Upper lobe of right lung (tissue), 1 donor: ENCODE data around the gene SCUBE1. TPM values are rescaled to one million over a fixed set of nuclear protein-coding genes. Genes with fewer than 3 reads are reported as not detected.
A peak's percentile ranks its signal among the peaks of the same experiment; 100 is the strongest.

Source experiments
- ATAC-seq: fragments of 200-7000 bp; cut with Tn5 transposase; one replicate; pipeline ENCODE4 v1.9.1; 2020; ENCODE audit warnings: mild to moderate bottlenecking, moderate library complexity
- DNase-seq: peaks from one replicate; pipeline ENCODE4 v3.0.0-alpha.2; 2020
- H3K27ac ChIP-seq: fragments of 200-600 bp; one replicate; pipeline ENCODE4 v1.8.0; 2022
- H3K27me3 ChIP-seq: fragments of 200-600 bp; one replicate; pipeline ENCODE4 v1.8.0; 2022; ENCODE audit warnings: mild to moderate bottlenecking
- H3K36me3 ChIP-seq: fragments of 200-600 bp; one replicate; pipeline ENCODE4 v1.8.0; 2022
- H3K4me1 ChIP-seq: fragments of 200-600 bp; one replicate; pipeline ENCODE4 v1.8.0; 2022
- H3K4me3 ChIP-seq: fragments of 200-600 bp; one replicate; pipeline ENCODE4 v1.8.0; 2022; ENCODE audit warnings: mild to moderate bottlenecking
- H3K9me3 ChIP-seq: fragments of 200-600 bp; one replicate; pipeline ENCODE4 v1.8.0; 2022
- intact Hi-C: fragments of 100-400 bp; cut with DNase I; formaldehyde crosslinking; loops from one replicate; pipeline ENCODE4 v1.11.0; 2022
- total RNA-seq: library from RNA; stranded (reverse); fragmentation: NEBNext Ultra II Directional; extraction: Animal tissue kit (Norgen Biotek cat#: 25700); gene quantifications from one replicate; pipeline ENCODE4 v1.2.1, GENCODE V29; 2021
- TF ChIP-seq, protein P1 (sequence below): fragments of 200-600 bp; IDR thresholded peaks from one replicate; pipeline ENCODE4 v1.8.0; 2022; ENCODE audit warnings: antibody characterized with exemption
- donor health status: DM: no; HTN: yes; CAD: no; lungs with severe emphysema.

SCUBE1 gene
- total RNA-seq, 1 donor from 2014 or later: 36.0 TPM

GRCh38 chr22:43183496-43184277 is 159.5 kb downstream of the SCUBE1 start:
- peaks cover 9% of the 10 kb centered on the region for H3K36me3 ChIP-seq
- H3K4me3 ChIP-seq: no peak overlapping the region
- TF ChIP-seq, protein P1, sequence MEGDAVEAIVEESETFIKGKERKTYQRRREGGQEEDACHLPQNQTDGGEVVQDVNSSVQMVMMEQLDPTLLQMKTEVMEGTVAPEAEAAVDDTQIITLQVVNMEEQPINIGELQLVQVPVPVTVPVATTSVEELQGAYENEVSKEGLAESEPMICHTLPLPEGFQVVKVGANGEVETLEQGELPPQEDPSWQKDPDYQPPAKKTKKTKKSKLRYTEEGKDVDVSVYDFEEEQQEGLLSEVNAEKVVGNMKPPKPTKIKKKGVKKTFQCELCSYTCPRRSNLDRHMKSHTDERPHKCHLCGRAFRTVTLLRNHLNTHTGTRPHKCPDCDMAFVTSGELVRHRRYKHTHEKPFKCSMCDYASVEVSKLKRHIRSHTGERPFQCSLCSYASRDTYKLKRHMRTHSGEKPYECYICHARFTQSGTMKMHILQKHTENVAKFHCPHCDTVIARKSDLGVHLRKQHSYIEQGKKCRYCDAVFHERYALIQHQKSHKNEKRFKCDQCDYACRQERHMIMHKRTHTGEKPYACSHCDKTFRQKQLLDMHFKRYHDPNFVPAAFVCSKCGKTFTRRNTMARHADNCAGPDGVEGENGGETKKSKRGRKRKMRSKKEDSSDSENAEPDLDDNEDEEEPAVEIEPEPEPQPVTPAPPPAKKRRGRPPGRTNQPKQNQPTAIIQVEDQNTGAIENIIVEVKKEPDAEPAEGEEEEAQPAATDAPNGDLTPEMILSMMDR: no peak
- intact Hi-C loops: no loop called here
- DNase-seq: peak; percentile 63
- no peaks in the 10 kb centered on the region for H3K9me3 ChIP-seq
- no peak for ATAC-seq
- H3K27ac ChIP-seq: no peak overlapping the region
- no peaks in the 10 kb centered on the region for H3K27me3 ChIP-seq
- H3K4me1 ChIP-seq: peaks cover 16% of the 10 kb centered on the region

GRCh38 chr22:43182726-43183125 is 160.4 kb downstream of the SCUBE1 start:
- Histone ChIP-seq H3K4me3 (no peak overlapping the region), H3K9me3 (no peaks in the 10 kb centered on the region), H3K27ac (no peak overlapping the region), H3K27me3 (no peaks in the 10 kb centered on the region), H3K36me3 (peaks cover 9% of the 10 kb centered on the region), H3K4me1 (peaks cover 11% of the 10 kb centered on the region)
- no peak for ATAC-seq
- TF ChIP-seq, protein P1: no peak
- intact Hi-C loops: no loop called here
- DNase-seq: peak; percentile 63

- Histone ChIP-seq H3K27me3 (no peaks in the 10 kb centered on the region), H3K4me3 (no peak overlapping the region), H3K27ac (no peak overlapping the region), H3K36me3 (peaks cover 9% of the 10 kb centered on the region), H3K9me3 (no peaks in the 10 kb centered on the region), H3K4me1 (peaks cover 11% of the 10 kb centered on the region)
- no peak for ATAC-seq
- DNase-seq: no peak
- TF ChIP-seq, protein P1: no peak
- intact Hi-C loops: no loop called here
These were observed 161.1 kb downstream of the SCUBE1 start for GRCh38 chr22:43182118-43182517.

- intact Hi-C loops: no loop called here
- TF ChIP-seq, protein P1: no peak
- H3K27ac ChIP-seq: no peak overlapping the region
- DNase-seq (no peak), ATAC-seq (no peak)
- H3K36me3 ChIP-seq: peaks cover 9% of the 10 kb centered on the region
- no peaks in the 10 kb centered on the region for H3K27me3 ChIP-seq
- no peaks in the 10 kb centered on the region for H3K9me3 ChIP-seq
- peaks cover 11% of the 10 kb centered on the region for H3K4me1 ChIP-seq
- no peak overlapping the region for H3K4me3 ChIP-seq
These were observed 161.7 kb downstream of the SCUBE1 start for GRCh38 chr22:43181321-43182076.

- peaks cover 16% of the 10 kb centered on the region for H3K36me3 ChIP-seq
- intact Hi-C loops: no loop called here
- H3K27ac ChIP-seq: no peak overlapping the region
- ATAC-seq (no peak), DNase-seq (no peak)
- H3K27me3 ChIP-seq: no peaks in the 10 kb centered on the region
- peaks cover 4% of the 10 kb centered on the region for H3K4me1 ChIP-seq
- no peak overlapping the region for H3K4me3 ChIP-seq
- no peaks in the 10 kb centered on the region for H3K9me3 ChIP-seq
- TF ChIP-seq, protein P1: no peak
These were observed 162.5 kb downstream of the SCUBE1 start for GRCh38 chr22:43180670-43181069.
